ENCODE results near the gene HOXA10.

HOXA10 gene

GRCh38 chr7:27171637-27172314 is 2.3 kb downstream of the HOXA10 start:
- peak; percentile 18; the same call in 1 of the 3 replicates for ATAC-seq

GRCh38 chr7:27171325-27171636 is 2.8 kb downstream of the HOXA10 start:
- TF ChIP-seq SNAI2 (CRISPR knock-in tag; IDR thresholded peaks at IDR 0.05) (no peak), TOX (CRISPR knock-in tag; IDR thresholded peaks at IDR 0.05; ENCODE audit: borderline replicate concordance) (no peak), OSR1 (CRISPR knock-in tag; IDR thresholded peaks at IDR 0.05) (no peak), CSRNP3 (CRISPR knock-in tag; IDR thresholded peaks at IDR 0.05) (no peak), ARNTL (CRISPR knock-in tag; IDR thresholded peaks at IDR 0.05; ENCODE audit: borderline replicate concordance, low read depth) (no peak), GLIS3 (CRISPR knock-in tag; IDR thresholded peaks at IDR 0.05) (no peak), ZNF8 (CRISPR knock-in tag; IDR thresholded peaks at IDR 0.05) (no peak), ZC3H10 (CRISPR knock-in tag; IDR thresholded peaks at IDR 0.05) (no peak), CREB5 (CRISPR knock-in tag; IDR thresholded peaks at IDR 0.05; ENCODE audit: low read depth) (no peak)
- TF ChIP-seq, protein P1, sequence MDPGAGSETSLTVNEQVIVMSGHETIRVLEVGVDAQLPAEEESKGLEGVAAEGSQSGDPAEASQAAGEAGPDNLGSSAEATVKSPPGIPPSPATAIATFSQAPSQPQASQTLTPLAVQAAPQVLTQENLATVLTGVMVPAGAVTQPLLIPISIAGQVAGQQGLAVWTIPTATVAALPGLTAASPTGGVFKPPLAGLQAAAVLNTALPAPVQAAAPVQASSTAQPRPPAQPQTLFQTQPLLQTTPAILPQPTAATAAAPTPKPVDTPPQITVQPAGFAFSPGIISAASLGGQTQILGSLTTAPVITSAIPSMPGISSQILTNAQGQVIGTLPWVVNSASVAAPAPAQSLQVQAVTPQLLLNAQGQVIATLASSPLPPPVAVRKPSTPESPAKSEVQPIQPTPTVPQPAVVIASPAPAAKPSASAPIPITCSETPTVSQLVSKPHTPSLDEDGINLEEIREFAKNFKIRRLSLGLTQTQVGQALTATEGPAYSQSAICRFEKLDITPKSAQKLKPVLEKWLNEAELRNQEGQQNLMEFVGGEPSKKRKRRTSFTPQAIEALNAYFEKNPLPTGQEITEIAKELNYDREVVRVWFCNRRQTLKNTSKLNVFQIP (CRISPR knock-in tag; IDR thresholded peaks at IDR 0.05; ENCODE audit: borderline replicate concordance, low read depth): no peak
- no peak for ATAC-seq

More at GRCh38 chr7:27171637-27172314, 2.3 kb downstream of the HOXA10 start:
- TF ChIP-seq ZFP30 (CRISPR knock-in tag; IDR thresholded peaks at IDR 0.05) (no peak), ZC3H10 (CRISPR knock-in tag; IDR thresholded peaks at IDR 0.05) (no peak), TCF4 (CRISPR knock-in tag; IDR thresholded peaks at IDR 0.05; ENCODE audit: borderline replicate concordance) (no peak), GLIS3 (CRISPR knock-in tag; IDR thresholded peaks at IDR 0.05) (no peak), CSDC2 (CRISPR knock-in tag; IDR thresholded peaks at IDR 0.05) (no peak), ISL1 (CRISPR knock-in tag; IDR thresholded peaks at IDR 0.05) (no peak), ZNF565 (CRISPR knock-in tag; conservative IDR thresholded peaks at IDR 0.05; ENCODE audit: low read depth) (no peak), CSRNP3 (CRISPR knock-in tag; IDR thresholded peaks at IDR 0.05) (no peak), CREB5 (CRISPR knock-in tag; IDR thresholded peaks at IDR 0.05; ENCODE audit: low read depth) (no peak), RARB (CRISPR knock-in tag; IDR thresholded peaks at IDR 0.05) (no peak)
- TF ChIP-seq, protein P1 (CRISPR knock-in tag; IDR thresholded peaks at IDR 0.05; ENCODE audit: borderline replicate concordance, low read depth): no peak

GRCh38 chr7:27170426-27171324 is 3.4 kb downstream of the HOXA10 start:
- no peak for ATAC-seq
- TF ChIP-seq TSHZ2 (CRISPR knock-in tag; IDR thresholded peaks at IDR 0.05): no peak
- TF ChIP-seq ARNTL (CRISPR knock-in tag; IDR thresholded peaks at IDR 0.05; ENCODE audit: borderline replicate concordance, low read depth): no peak
- TF ChIP-seq ZNF70 (CRISPR knock-in tag; IDR thresholded peaks at IDR 0.05): no peak
